Mammary epithelial cell (primary cell): ENCODE results near the gene TCFL5.

ENCODE experiments used
- EZH2 ChIP-seq: IDR thresholded peaks from 2 replicates; pipeline ENCODE4 v1.6.1; 2012; ENCODE audit warnings: low read length, inconsistent platforms, borderline replicate concordance
- TF ChIP-seq, protein P1 (sequence below), 2 donors: IDR thresholded peaks in 1 of 2; conservative IDR thresholded peaks in 1 of 2; 2 replicates each; pipeline ENCODE4 v1.5.1; 2011 to 2012; ENCODE audit warnings: inconsistent platforms in 2 of 2, low read length in 2 of 2, mild to moderate bottlenecking in 2 of 2, control low read depth in 1 of 2, low read depth in 1 of 2; ENCODE audit not compliant: insufficient read depth in 1 of 2; ENCODE audit errors: extremely low read depth in 1 of 2

DNA sequence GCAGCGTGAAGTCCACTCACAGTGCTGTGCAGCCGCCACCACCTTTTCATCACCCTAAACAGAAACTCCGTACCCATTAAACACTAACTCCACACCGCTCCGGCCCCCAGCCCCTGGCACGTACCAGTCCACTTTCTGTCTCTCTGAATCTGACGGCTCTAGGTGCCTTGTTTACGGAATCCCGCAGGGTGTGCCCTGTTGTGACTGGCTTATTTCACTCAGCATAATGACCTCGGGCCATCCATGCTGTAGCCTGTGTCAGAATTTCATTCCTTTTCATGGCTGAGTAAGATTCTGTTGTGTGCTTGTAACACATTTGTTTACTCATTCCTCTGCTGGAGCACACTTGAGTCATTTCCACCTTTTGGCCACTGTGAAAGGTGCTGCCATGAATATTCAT, 18.0 kb downstream of the TCFL5 start:
- TF ChIP-seq, protein P1, sequence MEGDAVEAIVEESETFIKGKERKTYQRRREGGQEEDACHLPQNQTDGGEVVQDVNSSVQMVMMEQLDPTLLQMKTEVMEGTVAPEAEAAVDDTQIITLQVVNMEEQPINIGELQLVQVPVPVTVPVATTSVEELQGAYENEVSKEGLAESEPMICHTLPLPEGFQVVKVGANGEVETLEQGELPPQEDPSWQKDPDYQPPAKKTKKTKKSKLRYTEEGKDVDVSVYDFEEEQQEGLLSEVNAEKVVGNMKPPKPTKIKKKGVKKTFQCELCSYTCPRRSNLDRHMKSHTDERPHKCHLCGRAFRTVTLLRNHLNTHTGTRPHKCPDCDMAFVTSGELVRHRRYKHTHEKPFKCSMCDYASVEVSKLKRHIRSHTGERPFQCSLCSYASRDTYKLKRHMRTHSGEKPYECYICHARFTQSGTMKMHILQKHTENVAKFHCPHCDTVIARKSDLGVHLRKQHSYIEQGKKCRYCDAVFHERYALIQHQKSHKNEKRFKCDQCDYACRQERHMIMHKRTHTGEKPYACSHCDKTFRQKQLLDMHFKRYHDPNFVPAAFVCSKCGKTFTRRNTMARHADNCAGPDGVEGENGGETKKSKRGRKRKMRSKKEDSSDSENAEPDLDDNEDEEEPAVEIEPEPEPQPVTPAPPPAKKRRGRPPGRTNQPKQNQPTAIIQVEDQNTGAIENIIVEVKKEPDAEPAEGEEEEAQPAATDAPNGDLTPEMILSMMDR (conservative IDR thresholded peaks at IDR 0.05 in 1 of 2, IDR thresholded peaks at IDR 0.05 in 1 of 2; ENCODE audit: extremely low read depth in 1 of 2, insufficient read depth in 1 of 2, low read depth in 1 of 2, low read length in 2 of 2): no peak
- no peak for TF ChIP-seq EZH2
